HepG2 (cell line): Measurements from ENCODE around the gene PISD. TPM values are rescaled to one million over a fixed set of nuclear protein-coding genes. Genes with fewer than 3 reads are reported as not detected.

Source experiments
- ZNF335 ChIP-seq: sonication (generic); formaldehyde crosslinking; IDR thresholded peaks from 2 replicates; pipeline ENCODE4 v1.4.0; 2020; ENCODE audit warnings: missing genetic modification reagents
- ZNF556 ChIP-seq: sonication (generic); formaldehyde crosslinking; IDR thresholded peaks from 2 replicates; pipeline ENCODE4 v1.4.0; 2020; ENCODE audit warnings: mild to moderate bottlenecking, missing genetic modification reagents, borderline replicate concordance
- ZNF746 ChIP-seq: sonication (generic); formaldehyde crosslinking; IDR thresholded peaks from 2 replicates; pipeline ENCODE4 v1.8.0; 2022; ENCODE audit warnings: mild to moderate bottlenecking, missing genetic modification reagents
- ZNF792 ChIP-seq: IDR thresholded peaks from 2 replicates; pipeline ENCODE4 v1.6.1; 2016
- ZSCAN21 ChIP-seq: sonication (generic); formaldehyde crosslinking; IDR thresholded peaks from 2 replicates; pipeline ENCODE4 v1.8.0; 2022; ENCODE audit warnings: mild to moderate bottlenecking, missing genetic modification reagents, moderate library complexity, borderline replicate concordance
- polyA plus RNA-seq, 8 experiments: library from polyadenylated mRNA; depleted of rRNA in 3 of 8; stranded (reverse) in 7 of 8; unstranded in 1 of 8; fragments of >200 nt; fragmentation: Illumina TruSeq in 4 of 8; extraction: Trizol in 4 of 8; gene quantifications; 2 replicates each; pipeline versions ENCODE4 v1.2.1 to v1.2.3, GENCODE V29; 2011 to 2016; ENCODE audit warnings: low read depth in 4 of 8, missing spikeins in 1 of 8, mixed read lengths in 1 of 8; ENCODE audit not compliant: insufficient read depth in 1 of 8
- total RNA-seq, 5 experiments: library from RNA; depleted of rRNA; stranded (reverse); fragments of >200 nt; fragmentation: Illumina TruSeq; extraction: Trizol; gene quantifications; 2 replicates each; pipeline ENCODE4 v1.2.3, GENCODE V29; 2016; ENCODE audit warnings: low read depth in 1 of 5
- TF ChIP-seq, protein P1 (sequence below): sonication (generic); formaldehyde crosslinking; IDR thresholded peaks from 2 replicates; pipeline ENCODE4 v1.4.0; 2020; ENCODE audit warnings: missing genetic modification reagents, borderline replicate concordance
- TF ChIP-seq, protein P2 (sequence below): sonication (generic); formaldehyde crosslinking; IDR thresholded peaks from 2 replicates; pipeline ENCODE4 v1.5.0; 2020; ENCODE audit warnings: missing genetic modification reagents
- TF ChIP-seq, protein P3 (sequence below): sonication (generic); formaldehyde crosslinking; IDR thresholded peaks from 2 replicates; pipeline ENCODE4 v1.8.1; 2022; ENCODE audit warnings: low read depth, mild to moderate bottlenecking, missing genetic modification reagents
- TF ChIP-seq, protein P4 (sequence below): sonication (generic); formaldehyde crosslinking; IDR thresholded peaks from 2 replicates; pipeline ENCODE4 v1.4.0; 2020; ENCODE audit warnings: missing genetic modification reagents, borderline replicate concordance
- TF ChIP-seq, protein P5 (sequence below): sonication (generic); formaldehyde crosslinking; IDR thresholded peaks from 2 replicates; pipeline ENCODE4 v1.4.0; 2020; ENCODE audit warnings: mild to moderate bottlenecking, missing genetic modification reagents, borderline replicate concordance
- TF ChIP-seq, protein P6 (sequence below): sonication (generic); formaldehyde crosslinking; IDR thresholded peaks from 2 replicates; pipeline ENCODE4 v1.5.0; 2020; ENCODE audit warnings: mild to moderate bottlenecking, missing genetic modification reagents

The PISD gene
- total and polyA plus RNA-seq, 2 of the 13 experiments (the other 11 are each of a cell fraction or from before 2014, with no cell fraction given): 30.1 to 47.7 TPM

DNA sequence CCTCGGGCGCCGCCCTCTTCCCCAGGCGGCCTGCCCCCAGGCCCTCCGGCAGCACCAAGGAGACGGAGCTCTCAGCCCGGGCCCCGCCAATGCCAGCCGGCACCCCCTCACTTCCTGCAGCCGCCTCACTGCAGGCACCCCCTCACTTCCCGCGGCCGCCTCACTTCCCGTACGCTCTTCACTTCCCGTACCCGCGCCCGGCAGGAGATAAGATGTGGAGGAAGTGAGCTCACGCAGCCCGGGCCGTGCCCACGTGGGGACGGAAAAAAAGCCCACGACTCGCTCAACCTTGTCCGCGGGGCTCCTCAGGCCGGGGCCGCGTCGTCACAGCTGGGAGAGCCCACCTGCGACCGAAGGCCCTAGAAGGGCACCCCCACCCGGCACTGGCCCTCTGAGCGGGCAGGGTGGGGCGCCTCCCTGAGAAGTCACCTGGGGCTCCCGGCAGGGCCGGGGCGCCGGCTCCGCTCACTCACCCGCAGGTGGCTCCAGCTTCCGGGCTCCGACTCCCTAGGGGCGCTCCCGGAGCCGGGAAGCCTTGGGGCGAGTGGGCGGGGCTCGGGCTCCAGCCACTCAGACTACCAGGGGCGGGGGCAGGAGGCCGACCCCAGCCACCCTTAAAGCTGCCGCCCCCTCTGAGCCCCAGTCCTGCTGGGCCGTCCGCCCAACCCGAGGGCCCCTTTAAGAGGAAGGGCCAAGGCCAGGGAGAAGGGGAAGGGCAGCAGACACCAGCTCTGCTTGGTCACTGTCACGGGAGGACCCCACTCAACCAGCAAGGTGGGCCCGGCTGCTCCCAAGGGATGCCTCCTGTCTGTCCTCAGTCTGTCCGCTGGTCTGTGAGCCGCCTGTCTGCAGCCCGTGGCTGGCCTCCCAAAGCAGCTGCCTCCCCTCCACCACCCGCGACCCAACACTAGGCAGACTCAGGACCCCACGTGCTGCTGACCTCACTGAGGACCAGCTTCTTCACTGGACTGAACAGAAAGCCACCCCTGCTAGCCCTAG lies 31.4 kb downstream of the PISD start (continued):
- no peak for TF ChIP-seq ZSCAN21 (CRISPR knock-in tag)
- TF ChIP-seq, protein P1, sequence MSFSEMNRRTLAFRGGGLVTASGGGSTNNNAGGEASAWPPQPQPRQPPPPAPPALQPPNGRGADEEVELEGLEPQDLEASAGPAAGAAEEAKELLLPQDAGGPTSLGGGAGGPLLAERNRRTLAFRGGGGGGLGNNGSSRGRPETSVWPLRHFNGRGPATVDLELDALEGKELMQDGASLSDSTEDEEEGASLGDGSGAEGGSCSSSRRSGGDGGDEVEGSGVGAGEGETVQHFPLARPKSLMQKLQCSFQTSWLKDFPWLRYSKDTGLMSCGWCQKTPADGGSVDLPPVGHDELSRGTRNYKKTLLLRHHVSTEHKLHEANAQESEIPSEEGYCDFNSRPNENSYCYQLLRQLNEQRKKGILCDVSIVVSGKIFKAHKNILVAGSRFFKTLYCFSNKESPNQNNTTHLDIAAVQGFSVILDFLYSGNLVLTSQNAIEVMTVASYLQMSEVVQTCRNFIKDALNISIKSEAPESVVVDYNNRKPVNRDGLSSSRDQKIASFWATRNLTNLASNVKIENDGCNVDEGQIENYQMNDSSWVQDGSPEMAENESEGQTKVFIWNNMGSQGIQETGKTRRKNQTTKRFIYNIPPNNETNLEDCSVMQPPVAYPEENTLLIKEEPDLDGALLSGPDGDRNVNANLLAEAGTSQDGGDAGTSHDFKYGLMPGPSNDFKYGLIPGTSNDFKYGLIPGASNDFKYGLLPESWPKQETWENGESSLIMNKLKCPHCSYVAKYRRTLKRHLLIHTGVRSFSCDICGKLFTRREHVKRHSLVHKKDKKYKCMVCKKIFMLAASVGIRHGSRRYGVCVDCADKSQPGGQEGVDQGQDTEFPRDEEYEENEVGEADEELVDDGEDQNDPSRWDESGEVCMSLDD (CRISPR knock-in tag): peak; percentile 27; the same call in 1 of the 2 replicates
- TF ChIP-seq ZNF792 (CRISPR knock-in tag): no peak
- TF ChIP-seq, protein P2, sequence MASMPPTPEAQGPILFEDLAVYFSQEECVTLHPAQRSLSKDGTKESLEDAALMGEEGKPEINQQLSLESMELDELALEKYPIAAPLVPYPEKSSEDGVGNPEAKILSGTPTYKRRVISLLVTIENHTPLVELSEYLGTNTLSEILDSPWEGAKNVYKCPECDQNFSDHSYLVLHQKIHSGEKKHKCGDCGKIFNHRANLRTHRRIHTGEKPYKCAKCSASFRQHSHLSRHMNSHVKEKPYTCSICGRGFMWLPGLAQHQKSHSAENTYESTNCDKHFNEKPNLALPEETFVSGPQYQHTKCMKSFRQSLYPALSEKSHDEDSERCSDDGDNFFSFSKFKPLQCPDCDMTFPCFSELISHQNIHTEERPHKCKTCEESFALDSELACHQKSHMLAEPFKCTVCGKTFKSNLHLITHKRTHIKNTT (CRISPR knock-in tag): no peak
- TF ChIP-seq ZNF335: no peak
- TF ChIP-seq ZNF746: no peak
- TF ChIP-seq, protein P3, sequence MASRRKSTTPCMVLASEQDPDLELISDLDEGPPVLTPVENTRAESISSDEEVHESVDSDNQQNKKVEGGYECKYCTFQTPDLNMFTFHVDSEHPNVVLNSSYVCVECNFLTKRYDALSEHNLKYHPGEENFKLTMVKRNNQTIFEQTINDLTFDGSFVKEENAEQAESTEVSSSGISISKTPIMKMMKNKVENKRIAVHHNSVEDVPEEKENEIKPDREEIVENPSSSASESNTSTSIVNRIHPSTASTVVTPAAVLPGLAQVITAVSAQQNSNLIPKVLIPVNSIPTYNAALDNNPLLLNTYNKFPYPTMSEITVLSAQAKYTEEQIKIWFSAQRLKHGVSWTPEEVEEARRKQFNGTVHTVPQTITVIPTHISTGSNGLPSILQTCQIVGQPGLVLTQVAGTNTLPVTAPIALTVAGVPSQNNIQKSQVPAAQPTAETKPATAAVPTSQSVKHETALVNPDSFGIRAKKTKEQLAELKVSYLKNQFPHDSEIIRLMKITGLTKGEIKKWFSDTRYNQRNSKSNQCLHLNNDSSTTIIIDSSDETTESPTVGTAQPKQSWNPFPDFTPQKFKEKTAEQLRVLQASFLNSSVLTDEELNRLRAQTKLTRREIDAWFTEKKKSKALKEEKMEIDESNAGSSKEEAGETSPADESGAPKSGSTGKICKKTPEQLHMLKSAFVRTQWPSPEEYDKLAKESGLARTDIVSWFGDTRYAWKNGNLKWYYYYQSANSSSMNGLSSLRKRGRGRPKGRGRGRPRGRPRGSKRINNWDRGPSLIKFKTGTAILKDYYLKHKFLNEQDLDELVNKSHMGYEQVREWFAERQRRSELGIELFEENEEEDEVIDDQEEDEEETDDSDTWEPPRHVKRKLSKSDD: no peak
- TF ChIP-seq, protein P4, sequence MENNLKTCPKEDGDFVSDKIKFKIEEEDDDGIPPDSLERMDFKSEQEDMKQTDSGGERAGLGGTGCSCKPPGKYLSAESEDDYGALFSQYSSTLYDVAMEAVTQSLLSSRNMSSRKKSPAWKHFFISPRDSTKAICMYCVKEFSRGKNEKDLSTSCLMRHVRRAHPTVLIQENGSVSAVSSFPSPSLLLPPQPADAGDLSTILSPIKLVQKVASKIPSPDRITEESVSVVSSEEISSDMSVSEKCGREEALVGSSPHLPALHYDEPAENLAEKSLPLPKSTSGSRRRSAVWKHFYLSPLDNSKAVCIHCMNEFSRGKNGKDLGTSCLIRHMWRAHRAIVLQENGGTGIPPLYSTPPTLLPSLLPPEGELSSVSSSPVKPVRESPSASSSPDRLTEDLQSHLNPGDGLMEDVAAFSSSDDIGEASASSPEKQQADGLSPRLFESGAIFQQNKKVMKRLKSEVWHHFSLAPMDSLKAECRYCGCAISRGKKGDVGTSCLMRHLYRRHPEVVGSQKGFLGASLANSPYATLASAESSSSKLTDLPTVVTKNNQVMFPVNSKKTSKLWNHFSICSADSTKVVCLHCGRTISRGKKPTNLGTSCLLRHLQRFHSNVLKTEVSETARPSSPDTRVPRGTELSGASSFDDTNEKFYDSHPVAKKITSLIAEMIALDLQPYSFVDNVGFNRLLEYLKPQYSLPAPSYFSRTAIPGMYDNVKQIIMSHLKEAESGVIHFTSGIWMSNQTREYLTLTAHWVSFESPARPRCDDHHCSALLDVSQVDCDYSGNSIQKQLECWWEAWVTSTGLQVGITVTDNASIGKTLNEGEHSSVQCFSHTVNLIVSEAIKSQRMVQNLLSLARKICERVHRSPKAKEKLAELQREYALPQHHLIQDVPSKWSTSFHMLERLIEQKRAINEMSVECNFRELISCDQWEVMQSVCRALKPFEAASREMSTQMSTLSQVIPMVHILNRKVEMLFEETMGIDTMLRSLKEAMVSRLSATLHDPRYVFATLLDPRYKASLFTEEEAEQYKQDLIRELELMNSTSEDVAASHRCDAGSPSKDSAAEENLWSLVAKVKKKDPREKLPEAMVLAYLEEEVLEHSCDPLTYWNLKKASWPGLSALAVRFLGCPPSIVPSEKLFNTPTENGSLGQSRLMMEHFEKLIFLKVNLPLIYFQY: no peak
- no peak for TF ChIP-seq ZNF556 (CRISPR knock-in tag)
- TF ChIP-seq, protein P5, sequence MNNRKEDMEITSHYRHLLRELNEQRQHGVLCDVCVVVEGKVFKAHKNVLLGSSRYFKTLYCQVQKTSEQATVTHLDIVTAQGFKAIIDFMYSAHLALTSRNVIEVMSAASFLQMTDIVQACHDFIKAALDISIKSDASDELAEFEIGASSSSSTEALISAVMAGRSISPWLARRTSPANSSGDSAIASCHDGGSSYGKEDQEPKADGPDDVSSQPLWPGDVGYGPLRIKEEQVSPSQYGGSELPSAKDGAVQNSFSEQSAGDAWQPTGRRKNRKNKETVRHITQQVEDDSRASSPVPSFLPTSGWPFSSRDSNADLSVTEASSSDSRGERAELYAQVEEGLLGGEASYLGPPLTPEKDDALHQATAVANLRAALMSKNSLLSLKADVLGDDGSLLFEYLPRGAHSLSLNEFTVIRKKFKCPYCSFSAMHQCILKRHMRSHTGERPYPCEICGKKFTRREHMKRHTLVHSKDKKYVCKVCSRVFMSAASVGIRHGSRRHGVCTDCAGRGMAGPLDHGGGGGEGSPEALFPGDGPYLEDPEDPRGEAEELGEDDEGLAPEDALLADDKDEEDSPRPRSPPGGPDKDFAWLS (CRISPR knock-in tag): no peak
- TF ChIP-seq, protein P6, sequence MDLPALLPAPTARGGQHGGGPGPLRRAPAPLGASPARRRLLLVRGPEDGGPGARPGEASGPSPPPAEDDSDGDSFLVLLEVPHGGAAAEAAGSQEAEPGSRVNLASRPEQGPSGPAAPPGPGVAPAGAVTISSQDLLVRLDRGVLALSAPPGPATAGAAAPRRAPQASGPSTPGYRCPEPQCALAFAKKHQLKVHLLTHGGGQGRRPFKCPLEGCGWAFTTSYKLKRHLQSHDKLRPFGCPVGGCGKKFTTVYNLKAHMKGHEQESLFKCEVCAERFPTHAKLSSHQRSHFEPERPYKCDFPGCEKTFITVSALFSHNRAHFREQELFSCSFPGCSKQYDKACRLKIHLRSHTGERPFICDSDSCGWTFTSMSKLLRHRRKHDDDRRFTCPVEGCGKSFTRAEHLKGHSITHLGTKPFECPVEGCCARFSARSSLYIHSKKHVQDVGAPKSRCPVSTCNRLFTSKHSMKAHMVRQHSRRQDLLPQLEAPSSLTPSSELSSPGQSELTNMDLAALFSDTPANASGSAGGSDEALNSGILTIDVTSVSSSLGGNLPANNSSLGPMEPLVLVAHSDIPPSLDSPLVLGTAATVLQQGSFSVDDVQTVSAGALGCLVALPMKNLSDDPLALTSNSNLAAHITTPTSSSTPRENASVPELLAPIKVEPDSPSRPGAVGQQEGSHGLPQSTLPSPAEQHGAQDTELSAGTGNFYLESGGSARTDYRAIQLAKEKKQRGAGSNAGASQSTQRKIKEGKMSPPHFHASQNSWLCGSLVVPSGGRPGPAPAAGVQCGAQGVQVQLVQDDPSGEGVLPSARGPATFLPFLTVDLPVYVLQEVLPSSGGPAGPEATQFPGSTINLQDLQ (CRISPR knock-in tag): no peak
